T-helper 2 cell treated with Interferon-gamma antibody and Interleukin-4, amounts not matched to agents 100 ng/mL and 5 ng/mL, for 36 hours (primary cell): Measurements from ENCODE around the gene TMEM237. TPM values are rescaled to one million over a fixed set of nuclear protein-coding genes. Genes with fewer than 3 reads are reported as not detected.

Experiments used
- total RNA-seq: library from RNA; stranded (reverse); gene quantifications from 2 replicates; pipeline ENCODE4 v1.2.3, GENCODE V29; 2022

TMEM237 gene
- total RNA-seq, 1 donor from 2014 or later: 24.1 TPM

Other genes with a start within 250 kb of the TMEM237 start
- 38.9 and 40.1 TPM in 2 replicates for gene TRAK2, start 192.0 kb downstream of the TMEM237 start, total RNA-seq
- 14.4 and 18.1 TPM in 2 replicates for gene STRADB, start 191.8 kb downstream of the TMEM237 start, total RNA-seq
- not detected in 2 replicates for gene MPP4, start 55.1 kb upstream of the TMEM237 start, total RNA-seq
- 8.0 and 8.4 TPM in 2 replicates for gene ALS2, start 137.4 kb upstream of the TMEM237 start, total RNA-seq
- gene CDK15, start 163.0 kb upstream of the TMEM237 start, total RNA-seq: not detected in 2 replicates